ENCODE results near the gene SOHLH2.

GRCh38 chr13:36130193-36130551 is 84.2 kb downstream of the SOHLH2 start:
- no peak for TF ChIP-seq POLR2A (IDR thresholded peaks at IDR 0.05; ENCODE audit: low read depth, low read length)
- TF ChIP-seq TAF1 (IDR thresholded peaks at IDR 0.05; ENCODE audit: borderline replicate concordance, low read depth, low read length) = no peak
- TF ChIP-seq POLR2AphosphoS5 (IDR thresholded peaks at IDR 0.05; ENCODE audit: low read depth, low read length) = no peak

Measured in GM12892 (cell line).